AG04450 (cell line): Measurements from ENCODE around the gene NHS. TPM values are rescaled to one million over a fixed set of nuclear protein-coding genes. Genes with fewer than 3 reads are reported as not detected.
A peak's percentile ranks its signal among the peaks of the same experiment; 100 is the strongest.

Experiments
- CTCF ChIA-PET: fragments of 300-600, 350-600 bp; formaldehyde crosslinking; extraction: SDS; loops from one replicate; lab custom pipeline; 2022; ENCODE audit warnings: antibody characterized with exemption, inconsistent platforms; lab: Charles Lee
- POLR2A ChIA-PET: fragments of 350-600 bp; formaldehyde crosslinking; extraction: SDS; loops from one replicate; lab custom pipeline; 2021; ENCODE audit warnings: antibody characterized with exemption, inconsistent platforms; lab: Yijun Ruan, JAX
- DNase-seq: peaks from one replicate; pipeline ENCODE4 v3.0.0-alpha.2; 2011; ENCODE audit warnings: low read depth, low spot score
- H3K27ac ChIP-seq: one replicate; pipeline ENCODE4 v1.5.1; 2012; ENCODE audit warnings: low read depth, low read length, control low read depth
- H3K27me3 ChIP-seq: one replicate; pipeline ENCODE4 v1.6.0; 2012; ENCODE audit warnings: low read length; ENCODE audit not compliant: control insufficient read depth, insufficient read depth
- H3K4me3 ChIP-seq: 2 replicates; pipeline ENCODE4 v1.5.1; 2011; ENCODE audit warnings: mild to moderate bottlenecking, low read depth, low read length, control low read depth
- H3K9me3 ChIP-seq: 2 replicates; pipeline ENCODE4 v1.5.1; 2012; ENCODE audit warnings: low read length; ENCODE audit not compliant: control insufficient read depth, insufficient read depth
- polyA plus RNA-seq: library from polyadenylated mRNA; depleted of rRNA; stranded (reverse); fragments of >200 nt; gene quantifications from 2 replicates; pipeline ENCODE4 v1.2.3, GENCODE V29; 2011
- TF ChIP-seq, protein P1 (sequence below): IDR thresholded peaks from 2 replicates; pipeline ENCODE4 v1.5.1; 2011; ENCODE audit warnings: low read depth, low read length, control low read depth, inconsistent platforms

NHS gene
- polyA plus RNA-seq, 1 experiment = 2.0 TPM

GRCh38 chrX:17682259-17682658 is 307.3 kb downstream of the NHS start:
- ChIA-PET POLR2A (no interaction called here), CTCF (no interaction called here)
- Histone ChIP-seq H3K27ac (no peak overlapping the region), H3K9me3 (no peaks in the 10 kb centered on the region), H3K27me3 (no peaks in the 10 kb centered on the region), H3K4me3 (no peak overlapping the region)
- TF ChIP-seq, protein P1, sequence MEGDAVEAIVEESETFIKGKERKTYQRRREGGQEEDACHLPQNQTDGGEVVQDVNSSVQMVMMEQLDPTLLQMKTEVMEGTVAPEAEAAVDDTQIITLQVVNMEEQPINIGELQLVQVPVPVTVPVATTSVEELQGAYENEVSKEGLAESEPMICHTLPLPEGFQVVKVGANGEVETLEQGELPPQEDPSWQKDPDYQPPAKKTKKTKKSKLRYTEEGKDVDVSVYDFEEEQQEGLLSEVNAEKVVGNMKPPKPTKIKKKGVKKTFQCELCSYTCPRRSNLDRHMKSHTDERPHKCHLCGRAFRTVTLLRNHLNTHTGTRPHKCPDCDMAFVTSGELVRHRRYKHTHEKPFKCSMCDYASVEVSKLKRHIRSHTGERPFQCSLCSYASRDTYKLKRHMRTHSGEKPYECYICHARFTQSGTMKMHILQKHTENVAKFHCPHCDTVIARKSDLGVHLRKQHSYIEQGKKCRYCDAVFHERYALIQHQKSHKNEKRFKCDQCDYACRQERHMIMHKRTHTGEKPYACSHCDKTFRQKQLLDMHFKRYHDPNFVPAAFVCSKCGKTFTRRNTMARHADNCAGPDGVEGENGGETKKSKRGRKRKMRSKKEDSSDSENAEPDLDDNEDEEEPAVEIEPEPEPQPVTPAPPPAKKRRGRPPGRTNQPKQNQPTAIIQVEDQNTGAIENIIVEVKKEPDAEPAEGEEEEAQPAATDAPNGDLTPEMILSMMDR = no peak
- DNase-seq = no peak

DNA sequence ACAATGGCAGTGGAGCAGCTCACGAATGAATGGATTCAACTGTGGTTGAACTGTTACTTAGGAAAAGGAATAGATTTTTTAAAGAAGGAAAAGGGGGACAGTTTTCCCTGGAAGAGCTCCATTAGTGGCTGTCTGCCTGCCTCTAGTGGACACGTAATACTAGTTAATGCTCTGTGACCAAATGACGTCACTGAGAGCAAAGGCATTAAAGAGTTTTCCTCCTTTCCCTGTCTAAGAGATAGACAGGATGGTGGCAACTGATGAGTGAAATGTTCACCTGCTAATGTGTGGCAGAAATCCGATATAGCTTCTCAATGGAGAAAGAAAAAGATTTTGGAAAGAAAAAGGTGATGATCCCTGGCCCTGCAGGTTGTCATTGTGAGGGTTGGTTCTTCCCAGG is 310.0 kb downstream of the NHS start:
- CTCF ChIA-PET = no interaction called here
- POLR2A ChIA-PET = no interaction called here

GRCh38 chrX:17687648-17688047 is 312.6 kb downstream of the NHS start:
- CTCF ChIA-PET = no interaction called here
- no peak for DNase-seq
- no peaks in the 10 kb centered on the region for H3K9me3 ChIP-seq
- TF ChIP-seq, protein P1 = no peak
- H3K4me3 ChIP-seq = no peak overlapping the region
- H3K27me3 ChIP-seq = no peaks in the 10 kb centered on the region
- H3K27ac ChIP-seq = no peak overlapping the region
- POLR2A ChIA-PET = no interaction called here

More for the DNA sequence above, 310.0 kb downstream of the NHS start:
- TF ChIP-seq, protein P1 = no peak
- no peak overlapping the region for H3K4me3 ChIP-seq
- no peak for DNase-seq
- no peaks in the 10 kb centered on the region for H3K27me3 ChIP-seq
- H3K9me3 ChIP-seq = no peaks in the 10 kb centered on the region
- H3K27ac ChIP-seq = no peak overlapping the region

DNA sequence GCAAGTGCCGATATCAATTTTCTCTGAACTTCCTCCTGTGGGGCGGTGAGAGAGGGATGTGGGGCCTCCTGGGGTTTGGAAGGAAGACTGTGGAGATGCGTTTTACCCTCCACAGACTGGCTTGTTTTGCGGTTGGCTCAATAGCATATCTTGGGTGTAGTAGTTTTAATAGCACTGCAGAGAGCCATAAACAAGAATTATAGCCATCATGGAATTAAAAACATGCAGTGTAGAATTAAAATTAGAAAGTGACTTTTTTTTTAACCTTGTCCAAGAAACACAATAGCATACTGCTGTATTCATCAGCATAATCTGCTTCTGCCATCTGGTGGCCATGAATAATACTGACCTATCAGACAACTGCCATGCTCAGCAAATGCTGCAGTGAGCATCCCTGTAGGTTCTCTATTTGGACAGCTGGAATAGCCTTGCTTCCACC is 315.0 kb downstream of the NHS start:
- TF ChIP-seq, protein P1 = peak; percentile 62
- ChIA-PET POLR2A (no interaction called here), CTCF (interaction anchor here (0.6 to 3.0 kb wide), 6 partner anchors 10 to 448 kb away, joined by 3 to 40 read pairs (median 4); no protein-coding TSS in a partner anchor)
- no peak overlapping the region for H3K4me3 ChIP-seq
- H3K27ac ChIP-seq = no peak overlapping the region
- H3K9me3 ChIP-seq = no peaks in the 10 kb centered on the region
- DNase-seq = peak; percentile 23
- H3K27me3 ChIP-seq = no peaks in the 10 kb centered on the region

DNA sequence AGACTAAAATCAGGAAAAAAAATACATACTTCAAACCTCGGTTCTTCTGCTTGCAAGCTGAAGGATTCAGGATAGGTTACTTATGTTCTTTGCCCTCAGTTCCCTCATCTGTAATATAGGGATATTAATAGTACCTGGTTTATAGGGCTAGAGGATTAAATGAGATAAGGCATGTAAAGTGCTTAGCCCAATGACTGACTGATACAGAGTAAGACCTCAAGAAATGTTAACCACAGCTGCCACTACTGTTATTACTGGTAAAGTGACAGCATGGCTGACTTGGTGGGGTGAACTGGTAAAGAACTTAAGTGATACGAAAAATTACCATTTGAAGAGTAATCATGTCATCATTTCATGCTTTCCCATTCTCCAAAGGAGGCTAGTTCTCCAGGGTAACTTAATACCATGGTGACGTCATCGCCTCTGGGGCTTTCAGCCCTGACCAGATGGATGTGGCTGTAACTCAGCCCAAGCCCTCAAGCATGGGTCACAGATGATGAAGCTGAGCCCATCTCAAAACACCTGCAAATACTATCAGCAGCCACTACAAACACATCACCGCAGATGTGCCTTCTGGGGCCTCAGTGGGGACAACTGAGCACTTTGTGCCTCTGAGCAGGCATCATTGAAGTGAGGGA is 317.8 kb downstream of the NHS start:
- Histone ChIP-seq H3K27ac (no peak overlapping the region), H3K27me3 (no peaks in the 10 kb centered on the region), H3K4me3 (no peak overlapping the region), H3K9me3 (no peaks in the 10 kb centered on the region)
- peak; percentile 24 for DNase-seq
- ChIA-PET CTCF (interaction anchor here (1.3 to 1.6 kb wide), 2 partner anchors 449 to 450 kb away, joined by 4 to 8 read pairs; no protein-coding TSS in a partner anchor), POLR2A (interaction anchor here (0.6 kb wide), 1 partner anchor 13 kb away, joined by 4 read pairs; no protein-coding TSS in a partner anchor)
- TF ChIP-seq, protein P1 = no peak
